ENCODE data around the gene OR6K3. TPM values are rescaled to one million over a fixed set of nuclear protein-coding genes. Genes with fewer than 3 reads are reported as not detected.

The OR6K3 gene
- total RNA-seq (2014; rRNA removed; shearing (Covaris generic)): not detected in 2 replicates
- polyA plus RNA-seq (2015; cell fraction: cytosol; rRNA removed): not detected in 2 replicates
- polyA plus RNA-seq (2015; cell fraction: nucleus; rRNA removed): not detected in 2 replicates

GRCh38 chr1:158720620-158721019 lies at the start of gene OR6K3:
OR6K3 (minus strand) TSS chr1:158720720; CDS start chr1:158718115, 2,605 bp downstream.
- in situ Hi-C loops (cut with HindIII; ENCODE audit: low pct_unique_long_range_greater_than_20kb, low sequenced_read_pairs): no loop called here
- DNase-seq (ENCODE audit: low read depth, low spot score): no peak

- no peak for DNase-seq (ENCODE audit: low read depth, low spot score)
- in situ Hi-C loops (cut with HindIII; ENCODE audit: low pct_unique_long_range_greater_than_20kb, low sequenced_read_pairs): no loop called here
These were observed 33.9 kb upstream of the OR6K3 start, which contains the start of gene OR6K6 for GRCh38 chr1:158754420-158754819. OR6K6 (plus strand) TSS chr1:158754720; CDS start chr1:158754888, 168 bp downstream.

- no peak for DNase-seq (ENCODE audit: low read depth, low spot score)
- in situ Hi-C loops (cut with HindIII; ENCODE audit: low pct_unique_long_range_greater_than_20kb, low sequenced_read_pairs): no loop called here
These were observed 31.7 kb upstream of the OR6K3 start for GRCh38 chr1:158752155-158752712.

- in situ Hi-C loops (cut with HindIII; ENCODE audit: low pct_unique_long_range_greater_than_20kb, low sequenced_read_pairs): no loop called here
- DNase-seq (ENCODE audit: low read depth, low spot score): no peak
These were observed 15.3 kb upstream of the OR6K3 start for GRCh38 chr1:158735848-158736247.

- no peak for DNase-seq (ENCODE audit: low read depth, low spot score)
- in situ Hi-C loops (cut with HindIII; ENCODE audit: low pct_unique_long_range_greater_than_20kb, low sequenced_read_pairs): no loop called here
These were observed 12.0 kb upstream of the OR6K3 start for GRCh38 chr1:158732524-158732923.

GRCh38 chr1:158731707-158732106 lies 11.2 kb upstream of the OR6K3 start:
- no peak for DNase-seq (ENCODE audit: low read depth, low spot score)

GRCh38 chr1:158730453-158730852 lies 9.9 kb upstream of the OR6K3 start:
- no peak for DNase-seq (ENCODE audit: low read depth, low spot score)
- in situ Hi-C loops (cut with HindIII; ENCODE audit: low pct_unique_long_range_greater_than_20kb, low sequenced_read_pairs): no loop called here

More at GRCh38 chr1:158731707-158732106, 11.2 kb upstream of the OR6K3 start:
- in situ Hi-C loops (cut with HindIII; ENCODE audit: low pct_unique_long_range_greater_than_20kb, low sequenced_read_pairs): no loop called here

GRCh38 chr1:158728510-158729225 lies 8.1 kb upstream of the OR6K3 start:
- in situ Hi-C loops (cut with HindIII; ENCODE audit: low pct_unique_long_range_greater_than_20kb, low sequenced_read_pairs): no loop called here
- no peak for DNase-seq (ENCODE audit: low read depth, low spot score)

GRCh38 chr1:158724442-158724841 lies 3.9 kb upstream of the OR6K3 start:
- DNase-seq (ENCODE audit: low read depth, low spot score): no peak
- in situ Hi-C loops (cut with HindIII; ENCODE audit: low pct_unique_long_range_greater_than_20kb, low sequenced_read_pairs): no loop called here

GRCh38 chr1:158719664-158720063 lies 856 bp downstream of the OR6K3 start:
- in situ Hi-C loops (cut with HindIII; ENCODE audit: low pct_unique_long_range_greater_than_20kb, low sequenced_read_pairs): no loop called here
- no peak for DNase-seq (ENCODE audit: low read depth, low spot score)

GRCh38 chr1:158717344-158717743 lies 3.2 kb downstream of the OR6K3 start:
- in situ Hi-C loops (cut with HindIII; ENCODE audit: low pct_unique_long_range_greater_than_20kb, low sequenced_read_pairs): no loop called here
- DNase-seq (ENCODE audit: low read depth, low spot score): no peak

GRCh38 chr1:158716335-158716734 lies 4.2 kb downstream of the OR6K3 start:
- in situ Hi-C loops (cut with HindIII; ENCODE audit: low pct_unique_long_range_greater_than_20kb, low sequenced_read_pairs): no loop called here
- no peak for DNase-seq (ENCODE audit: low read depth, low spot score)

- no peak for DNase-seq (ENCODE audit: low read depth, low spot score)
- in situ Hi-C loops (cut with HindIII; ENCODE audit: low pct_unique_long_range_greater_than_20kb, low sequenced_read_pairs): no loop called here
These were observed 5.8 kb downstream of the OR6K3 start for GRCh38 chr1:158714754-158715153.

GRCh38 chr1:158711098-158711497 lies 9.4 kb downstream of the OR6K3 start:
- in situ Hi-C loops (cut with HindIII; ENCODE audit: low pct_unique_long_range_greater_than_20kb, low sequenced_read_pairs): no loop called here
- no peak for DNase-seq (ENCODE audit: low read depth, low spot score)

GRCh38 chr1:158706096-158706495 lies 14.4 kb downstream of the OR6K3 start:
- DNase-seq (ENCODE audit: low read depth, low spot score): no peak
- in situ Hi-C loops (cut with HindIII; ENCODE audit: low pct_unique_long_range_greater_than_20kb, low sequenced_read_pairs): no loop called here

- no peak for DNase-seq (ENCODE audit: low read depth, low spot score)
- in situ Hi-C loops (cut with HindIII; ENCODE audit: low pct_unique_long_range_greater_than_20kb, low sequenced_read_pairs): no loop called here
These were observed 20.0 kb downstream of the OR6K3 start, which contains the start of gene OR6K2 for GRCh38 chr1:158700552-158700951. OR6K2 (minus strand) TSS chr1:158700652; CDS start chr1:158700652, 0 bp downstream.

GRCh38 chr1:158694596-158694995 lies 25.9 kb downstream of the OR6K3 start:
- in situ Hi-C loops (cut with HindIII; ENCODE audit: low pct_unique_long_range_greater_than_20kb, low sequenced_read_pairs): no loop called here
- no peak for DNase-seq (ENCODE audit: low read depth, low spot score)

GRCh38 chr1:158692356-158692755 lies 28.2 kb downstream of the OR6K3 start:
- in situ Hi-C loops (cut with HindIII; ENCODE audit: low pct_unique_long_range_greater_than_20kb, low sequenced_read_pairs): no loop called here
- DNase-seq (ENCODE audit: low read depth, low spot score): no peak

GRCh38 chr1:158691907-158692306 lies 28.6 kb downstream of the OR6K3 start:
- in situ Hi-C loops (cut with HindIII; ENCODE audit: low pct_unique_long_range_greater_than_20kb, low sequenced_read_pairs): no loop called here
- no peak for DNase-seq (ENCODE audit: low read depth, low spot score)

Data from SK-MEL-5 (cell line).